ENCODE measurements around the gene DNAH5.

Gene DNAH5

DNA sequence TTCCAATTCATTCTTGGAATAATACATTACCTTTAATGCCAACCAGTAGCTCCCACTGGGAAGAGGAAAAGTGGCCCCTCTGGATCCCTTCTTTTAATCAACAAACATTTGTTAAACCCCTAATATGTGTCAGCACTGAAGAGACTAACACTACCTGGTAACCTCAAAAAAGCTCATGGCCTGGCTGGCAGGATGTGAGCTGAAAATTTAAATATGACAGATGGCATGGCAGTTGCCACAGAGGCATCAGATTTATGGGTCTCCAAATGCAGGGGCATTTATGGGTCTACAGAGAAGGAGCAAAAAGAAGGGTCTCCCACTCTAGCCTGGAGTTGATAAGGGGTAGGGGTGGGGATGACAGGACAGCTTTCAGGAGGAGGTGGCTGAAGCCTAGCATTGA, 12.5 kb downstream of the DNAH5 start:
- TF ChIP-seq HDGF (IDR thresholded peaks at IDR 0.05; ENCODE audit: borderline replicate concordance) (no peak), FOXA1 (IDR thresholded peaks at IDR 0.05) (no peak), SUZ12 (IDR thresholded peaks at IDR 0.05) (no peak), FOXM1 (IDR thresholded peaks at IDR 0.05; ENCODE audit: borderline replicate concordance) (no peak), PKNOX1 (IDR thresholded peaks at IDR 0.05) (no peak), ZNF384 (IDR thresholded peaks at IDR 0.05) (no peak), ELF4 (IDR thresholded peaks at IDR 0.05) (no peak), SP1 (IDR thresholded peaks at IDR 0.05) (no peak)
- POLR2A ChIA-PET, result no interaction called here
- CTCF ChIA-PET, result no interaction called here
- no peak for DNase-seq (ENCODE audit: extremely low spot score)

DNA sequence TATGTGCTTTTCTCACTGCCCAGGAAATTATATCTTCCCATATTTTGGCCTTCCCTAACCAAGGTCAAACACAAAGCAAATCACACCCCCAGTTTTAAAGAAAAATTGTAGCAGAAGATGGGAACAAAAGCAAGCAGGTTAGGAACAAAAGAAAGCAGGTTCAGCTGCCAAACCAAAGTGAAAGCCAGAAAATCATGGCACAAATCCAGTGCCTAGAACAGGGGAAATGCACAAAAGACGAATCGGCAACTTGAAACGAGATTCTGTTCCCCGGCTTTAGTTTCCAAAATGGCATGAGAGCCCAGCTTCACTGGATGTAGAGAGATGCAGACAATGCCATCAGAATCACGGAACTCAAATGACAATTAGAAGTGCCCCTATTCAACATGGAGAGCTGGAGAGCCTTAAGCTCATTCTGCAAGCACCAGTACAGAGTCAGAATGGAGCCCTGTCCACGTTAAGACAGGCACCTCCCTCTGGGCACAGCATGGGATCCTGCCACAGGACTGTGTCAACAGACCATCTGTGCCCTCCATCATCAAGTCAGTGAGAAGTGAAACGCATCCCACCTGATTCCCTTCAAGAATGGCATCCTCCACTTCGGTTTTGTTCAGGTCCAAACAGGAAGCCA, 13.8 kb downstream of the DNAH5 start:
- DNase-seq (ENCODE audit: extremely low spot score), result no peak
- ChIA-PET POLR2A (no interaction called here), CTCF (no interaction called here)
- TF ChIP-seq L3MBTL2 (conservative IDR thresholded peaks at IDR 0.05) (no peak), SP1 (IDR thresholded peaks at IDR 0.05) (no peak), FOXM1 (IDR thresholded peaks at IDR 0.05; ENCODE audit: borderline replicate concordance) (no peak), NFRKB (IDR thresholded peaks at IDR 0.05) (no peak), FOXA1 (IDR thresholded peaks at IDR 0.05) (no peak), SUZ12 (IDR thresholded peaks at IDR 0.05) (no peak), TARDBP (IDR thresholded peaks at IDR 0.05) (no peak), FOXK2 (IDR thresholded peaks at IDR 0.05) (no peak), BHLHE40 (IDR thresholded peaks at IDR 0.05; ENCODE audit: borderline replicate concordance) (no peak), CTBP1 (IDR thresholded peaks at IDR 0.05; ENCODE audit: borderline replicate concordance) (no peak), PKNOX1 (IDR thresholded peaks at IDR 0.05) (no peak), ELF4 (IDR thresholded peaks at IDR 0.05) (no peak), ZNF384 (IDR thresholded peaks at IDR 0.05) (no peak), HDGF (IDR thresholded peaks at IDR 0.05; ENCODE audit: borderline replicate concordance) (no peak), LEF1 (IDR thresholded peaks at IDR 0.05; ENCODE audit: borderline replicate concordance) (no peak), ARNT (IDR thresholded peaks at IDR 0.05) (no peak)

DNA sequence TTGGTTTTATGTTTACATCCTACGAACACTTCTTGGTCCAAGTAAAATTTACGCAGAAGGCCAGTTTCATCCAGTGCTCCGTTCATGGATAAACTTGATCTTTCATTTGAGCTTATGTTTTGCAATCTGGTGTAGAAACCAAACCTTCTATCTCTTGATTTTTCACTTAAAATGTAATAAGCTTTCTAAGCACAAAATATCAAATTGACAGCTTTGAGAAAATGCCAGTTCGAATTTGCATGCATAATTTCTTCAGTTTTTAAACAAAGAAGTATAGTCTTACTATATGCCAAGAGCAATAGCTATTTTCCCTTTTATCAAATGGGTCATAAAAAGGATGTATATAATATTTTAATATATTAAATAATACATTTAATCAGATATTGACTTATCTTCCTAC, 17.8 kb downstream of the DNAH5 start:
- TF ChIP-seq PKNOX1 (IDR thresholded peaks at IDR 0.05) (no peak), CTBP1 (IDR thresholded peaks at IDR 0.05; ENCODE audit: borderline replicate concordance) (no peak)
- ChIA-PET POLR2A (no interaction called here), CTCF (no interaction called here)
- no peak for DNase-seq (ENCODE audit: extremely low spot score)

GRCh38 chr5:13921578-13921977, 22.9 kb downstream of the DNAH5 start:
- TF ChIP-seq ZNF384 (IDR thresholded peaks at IDR 0.05) (no peak), SP1 (IDR thresholded peaks at IDR 0.05) (no peak), ELF4 (IDR thresholded peaks at IDR 0.05) (no peak), L3MBTL2 (conservative IDR thresholded peaks at IDR 0.05) (no peak), HDGF (IDR thresholded peaks at IDR 0.05; ENCODE audit: borderline replicate concordance) (no peak), FOXK2 (IDR thresholded peaks at IDR 0.05) (no peak), ARNT (IDR thresholded peaks at IDR 0.05) (no peak)
- POLR2A ChIA-PET, result no interaction called here
- CTCF ChIA-PET, result no interaction called here
- no peak for DNase-seq (ENCODE audit: extremely low spot score)

DNA sequence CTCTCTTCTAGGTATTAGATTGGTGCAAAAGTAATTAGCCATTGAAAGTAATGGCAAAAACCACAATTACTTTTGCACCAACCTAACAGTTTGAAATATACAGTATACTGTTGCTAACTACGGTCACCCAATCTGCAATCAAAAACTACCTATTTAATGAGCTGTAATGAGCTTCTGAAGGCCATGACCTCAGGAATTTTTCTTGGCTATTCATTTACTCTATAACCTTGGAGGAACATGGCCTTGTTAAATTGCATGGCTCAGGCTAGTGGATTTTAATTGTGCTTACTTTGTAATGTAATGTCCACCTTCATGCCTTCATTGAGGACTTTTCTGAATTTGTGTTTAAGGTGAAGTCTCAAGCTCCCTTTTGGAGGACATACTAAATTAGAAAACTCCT, 24.7 kb downstream of the DNAH5 start:
- ChIA-PET CTCF (no interaction called here), POLR2A (no interaction called here)
- TF ChIP-seq LEF1 (IDR thresholded peaks at IDR 0.05; ENCODE audit: borderline replicate concordance) (no peak), FOXM1 (IDR thresholded peaks at IDR 0.05; ENCODE audit: borderline replicate concordance) (no peak)
- DNase-seq (ENCODE audit: extremely low spot score), result no peak

GRCh38 chr5:13919087-13919486, 25.4 kb downstream of the DNAH5 start:
- TF ChIP-seq FOXK2 (IDR thresholded peaks at IDR 0.05), result no peak
- no peak for TF ChIP-seq PKNOX1 (IDR thresholded peaks at IDR 0.05)
- no peak for TF ChIP-seq SP1 (IDR thresholded peaks at IDR 0.05)
- TF ChIP-seq ZNF384 (IDR thresholded peaks at IDR 0.05), result no peak
- TF ChIP-seq FOXA1 (IDR thresholded peaks at IDR 0.05), result no peak
- TF ChIP-seq BHLHE40 (IDR thresholded peaks at IDR 0.05; ENCODE audit: borderline replicate concordance), result no peak
- no peak for TF ChIP-seq ELF4 (IDR thresholded peaks at IDR 0.05)
- no peak for TF ChIP-seq SUZ12 (IDR thresholded peaks at IDR 0.05)
- no peak for TF ChIP-seq TARDBP (IDR thresholded peaks at IDR 0.05)
- no peak for TF ChIP-seq CTBP1 (IDR thresholded peaks at IDR 0.05; ENCODE audit: borderline replicate concordance)
- no peak for TF ChIP-seq L3MBTL2 (conservative IDR thresholded peaks at IDR 0.05)
- TF ChIP-seq FOXM1 (IDR thresholded peaks at IDR 0.05; ENCODE audit: borderline replicate concordance), result no peak
- TF ChIP-seq LEF1 (IDR thresholded peaks at IDR 0.05; ENCODE audit: borderline replicate concordance), result no peak
- TF ChIP-seq ARNT (IDR thresholded peaks at IDR 0.05), result no peak
- TF ChIP-seq HDGF (IDR thresholded peaks at IDR 0.05; ENCODE audit: borderline replicate concordance), result no peak
- no peak for DNase-seq (ENCODE audit: extremely low spot score)
- CTCF ChIA-PET, result no interaction called here
- POLR2A ChIA-PET, result no interaction called here
